Measurements from ENCODE around the gene DRD3. TPM values are rescaled to one million over a fixed set of nuclear protein-coding genes. Genes with fewer than 3 reads are reported as not detected.
A peak's percentile ranks its signal among the peaks of the same experiment; 100 is the strongest.

DRD3 gene
- total RNA-seq, 6 experiments from 2014 or later: not detected

DNA sequence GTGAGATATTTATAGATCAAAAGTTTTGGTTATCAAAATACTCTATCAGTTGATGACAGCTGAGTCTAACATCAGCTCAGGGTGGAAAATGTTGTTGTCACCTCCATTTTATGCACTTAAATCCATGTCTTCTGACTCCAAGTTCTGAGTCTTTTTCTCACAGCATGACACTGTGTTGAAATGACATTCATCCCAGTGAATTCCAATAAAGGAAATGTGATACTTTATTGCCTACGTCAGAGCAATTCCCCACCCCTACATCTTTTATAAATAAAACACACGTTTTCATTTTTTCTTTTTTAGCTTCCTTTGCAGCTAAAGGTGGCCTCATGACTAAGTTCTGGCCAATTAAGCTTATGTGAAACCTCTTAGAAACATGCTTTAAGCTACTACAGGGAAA, 10.7 kb downstream of the DRD3 start:
- Mint-ChIP-seq H3K4me3 (no peak overlapping the region), H3K9me3 (no peaks in the 10 kb centered on the region), H3K36me3 (ENCODE audit: low read depth) (no peaks in the 10 kb centered on the region), H3K4me1 (ENCODE audit: low read depth) (no peaks in the 10 kb centered on the region), H3K27ac (no peak overlapping the region), H3K27me3 (ENCODE audit: insufficient read depth) (peaks cover 26% of the 10 kb centered on the region)
- TF ChIP-seq, protein P1, sequence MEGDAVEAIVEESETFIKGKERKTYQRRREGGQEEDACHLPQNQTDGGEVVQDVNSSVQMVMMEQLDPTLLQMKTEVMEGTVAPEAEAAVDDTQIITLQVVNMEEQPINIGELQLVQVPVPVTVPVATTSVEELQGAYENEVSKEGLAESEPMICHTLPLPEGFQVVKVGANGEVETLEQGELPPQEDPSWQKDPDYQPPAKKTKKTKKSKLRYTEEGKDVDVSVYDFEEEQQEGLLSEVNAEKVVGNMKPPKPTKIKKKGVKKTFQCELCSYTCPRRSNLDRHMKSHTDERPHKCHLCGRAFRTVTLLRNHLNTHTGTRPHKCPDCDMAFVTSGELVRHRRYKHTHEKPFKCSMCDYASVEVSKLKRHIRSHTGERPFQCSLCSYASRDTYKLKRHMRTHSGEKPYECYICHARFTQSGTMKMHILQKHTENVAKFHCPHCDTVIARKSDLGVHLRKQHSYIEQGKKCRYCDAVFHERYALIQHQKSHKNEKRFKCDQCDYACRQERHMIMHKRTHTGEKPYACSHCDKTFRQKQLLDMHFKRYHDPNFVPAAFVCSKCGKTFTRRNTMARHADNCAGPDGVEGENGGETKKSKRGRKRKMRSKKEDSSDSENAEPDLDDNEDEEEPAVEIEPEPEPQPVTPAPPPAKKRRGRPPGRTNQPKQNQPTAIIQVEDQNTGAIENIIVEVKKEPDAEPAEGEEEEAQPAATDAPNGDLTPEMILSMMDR (IDR thresholded peaks at IDR 0.05): no peak
- no peak for DNase-seq

GRCh38 chr3:114157321-114157720, 21.5 kb downstream of the DRD3 start:
- Mint-ChIP-seq H3K4me1 (ENCODE audit: low read depth) (peaks cover 6% of the 10 kb centered on the region), H3K36me3 (ENCODE audit: low read depth) (no peaks in the 10 kb centered on the region), H3K4me3 (no peak overlapping the region), H3K9me3 (no peaks in the 10 kb centered on the region), H3K27me3 (ENCODE audit: insufficient read depth) (peaks cover 13% of the 10 kb centered on the region), H3K27ac (no peak overlapping the region)
- DNase-seq: no peak
- TF ChIP-seq, protein P1 (IDR thresholded peaks at IDR 0.05): no peak

- H3K4me3 Mint-ChIP-seq: no peak overlapping the region
- H3K27ac Mint-ChIP-seq: no peak overlapping the region
- TF ChIP-seq, protein P1 (IDR thresholded peaks at IDR 0.05): peak; percentile 75
- DNase-seq: no peak
- H3K36me3 Mint-ChIP-seq (ENCODE audit: low read depth): no peaks in the 10 kb centered on the region
- H3K9me3 Mint-ChIP-seq: no peaks in the 10 kb centered on the region
- peaks cover 6% of the 10 kb centered on the region for H3K4me1 Mint-ChIP-seq (ENCODE audit: low read depth)
- H3K27me3 Mint-ChIP-seq (ENCODE audit: insufficient read depth): peaks cover 8% of the 10 kb centered on the region
These were observed 23.5 kb downstream of the DRD3 start for GRCh38 chr3:114155370-114155821.

GRCh38 chr3:114154321-114154821, 24.5 kb downstream of the DRD3 start:
- H3K36me3 Mint-ChIP-seq (ENCODE audit: low read depth): no peaks in the 10 kb centered on the region
- H3K4me3 Mint-ChIP-seq: no peak overlapping the region
- H3K9me3 Mint-ChIP-seq: no peaks in the 10 kb centered on the region
- peaks cover 5% of the 10 kb centered on the region for H3K27me3 Mint-ChIP-seq (ENCODE audit: insufficient read depth)
- peaks cover 6% of the 10 kb centered on the region for H3K4me1 Mint-ChIP-seq (ENCODE audit: low read depth)
- TF ChIP-seq, protein P1 (IDR thresholded peaks at IDR 0.05): no peak
- no peak for DNase-seq
- H3K27ac Mint-ChIP-seq: no peak overlapping the region

GRCh38 chr3:114152519-114153151, 26.2 kb downstream of the DRD3 start:
- Mint-ChIP-seq H3K4me1 (ENCODE audit: low read depth) (peaks cover 6% of the 10 kb centered on the region), H3K36me3 (ENCODE audit: low read depth) (no peaks in the 10 kb centered on the region), H3K27ac (no peak overlapping the region), H3K27me3 (ENCODE audit: insufficient read depth) (peaks cover 5% of the 10 kb centered on the region), H3K9me3 (no peaks in the 10 kb centered on the region), H3K4me3 (peak overlapping the region; percentile 81)
- DNase-seq: peak; percentile 57
- TF ChIP-seq, protein P1 (IDR thresholded peaks at IDR 0.05): peak; percentile 96

All from HFFc6 (cell line).